WERI-Rb-1 (cell line): ENCODE data around the gene RMI1.

ENCODE experiments used
- DNase-seq: peaks from one replicate; pipeline ENCODE4 v3.0.0-alpha.2; 2020
- H3K27ac ChIP-seq: fragments of 250-450 bp; sonication (Bioruptor Pico); 2 replicates; pipeline ENCODE4 v1.5.1; 2020; ENCODE audit warnings: mild to moderate bottlenecking, moderate library complexity
- H3K27me3 ChIP-seq: fragments of 250-450 bp; sonication (Bioruptor Pico); 2 replicates; pipeline ENCODE4 v1.5.1; 2021; ENCODE audit warnings: mild to moderate bottlenecking, low read depth, moderate library complexity; ENCODE audit not compliant: insufficient read depth, severe bottlenecking
- H3K36me3 ChIP-seq: fragments of 250-450 bp; sonication (Bioruptor Pico); 2 replicates; pipeline ENCODE4 v1.5.1; 2020; ENCODE audit warnings: mild to moderate bottlenecking, moderate library complexity
- H3K4me3 ChIP-seq: 2 replicates; pipeline ENCODE4 v1.5.1; 2011; ENCODE audit warnings: low read depth, mild to moderate bottlenecking, control low read depth, low read length
- H3K9me3 ChIP-seq: fragments of 250-450 bp; sonication (Bioruptor Pico); 2 replicates; pipeline ENCODE4 v1.5.1; 2021; ENCODE audit warnings: mild to moderate bottlenecking, moderate library complexity; ENCODE audit not compliant: severe bottlenecking
- CTCF ChIP-seq: IDR thresholded peaks from 2 replicates; pipeline ENCODE4 v1.5.1; 2011; ENCODE audit warnings: low read depth, mild to moderate bottlenecking, control low read depth, inconsistent platforms, low read length

The RMI1 gene

GRCh38 chr9:84000186-84000585, 19.6 kb downstream of the RMI1 start:
- no peak for TF ChIP-seq CTCF
- DNase-seq: no peak
- H3K27ac ChIP-seq: no peak overlapping the region

GRCh38 chr9:84001621-84002020, 21.0 kb downstream of the RMI1 start:
- Histone ChIP-seq H3K9me3 (no peaks in the 10 kb centered on the region), H3K27ac (no peak overlapping the region), H3K27me3 (no peaks in the 10 kb centered on the region), H3K4me3 (no peak overlapping the region), H3K36me3 (peaks cover 39% of the 10 kb centered on the region)
- no peak for TF ChIP-seq CTCF
- no peak for DNase-seq

More at GRCh38 chr9:84000186-84000585, 19.6 kb downstream of the RMI1 start:
- Histone ChIP-seq H3K36me3 (peaks cover 39% of the 10 kb centered on the region), H3K27me3 (no peaks in the 10 kb centered on the region), H3K9me3 (no peaks in the 10 kb centered on the region), H3K4me3 (no peak overlapping the region)

- no peak overlapping the region for H3K27ac ChIP-seq
These were observed 21.7 kb downstream of the RMI1 start for GRCh38 chr9:84002344-84002743.

GRCh38 chr9:84003246-84003645, 22.6 kb downstream of the RMI1 start:
- no peak for DNase-seq
- H3K36me3 ChIP-seq: peaks cover 39% of the 10 kb centered on the region
- no peaks in the 10 kb centered on the region for H3K27me3 ChIP-seq
- no peak for TF ChIP-seq CTCF
- no peak overlapping the region for H3K4me3 ChIP-seq
- no peaks in the 10 kb centered on the region for H3K9me3 ChIP-seq
- no peak overlapping the region for H3K27ac ChIP-seq

More at GRCh38 chr9:84002344-84002743, 21.7 kb downstream of the RMI1 start:
- H3K4me3 ChIP-seq: no peak overlapping the region
- no peaks in the 10 kb centered on the region for H3K9me3 ChIP-seq
- DNase-seq: no peak
- TF ChIP-seq CTCF: no peak
- H3K27me3 ChIP-seq: no peaks in the 10 kb centered on the region
- H3K36me3 ChIP-seq: peaks cover 39% of the 10 kb centered on the region

GRCh38 chr9:84007662-84008061, 27.1 kb downstream of the RMI1 start:
- no peak overlapping the region for H3K4me3 ChIP-seq
- H3K27me3 ChIP-seq: no peaks in the 10 kb centered on the region
- H3K9me3 ChIP-seq: no peaks in the 10 kb centered on the region
- no peak overlapping the region for H3K27ac ChIP-seq
- DNase-seq: no peak
- no peak for TF ChIP-seq CTCF
- peaks cover 7% of the 10 kb centered on the region; the same call in 1 of the 2 replicates for H3K36me3 ChIP-seq

- Histone ChIP-seq H3K27ac (no peak overlapping the region), H3K36me3 (no peaks in the 10 kb centered on the region), H3K9me3 (no peaks in the 10 kb centered on the region), H3K4me3 (no peak overlapping the region), H3K27me3 (no peaks in the 10 kb centered on the region)
- TF ChIP-seq CTCF: no peak
- DNase-seq: no peak
These were observed 43.5 kb downstream of the RMI1 start for GRCh38 chr9:84024041-84024575.
